ENCODE measurements around the gene BBS4. TPM values are rescaled to one million over a fixed set of nuclear protein-coding genes. Genes with fewer than 3 reads are reported as not detected.
A peak's percentile ranks its signal among the peaks of the same experiment; 100 is the strongest.
"Not testable (repeated sequence)": the region's sequence is repeated elsewhere in the genome, so short reads cannot be mapped to it uniquely, and the experiment has no call there.

The BBS4 gene
- total RNA-seq, 1 donor = 6.7 TPM

GRCh38 chr15:72690938-72691337 lies 4.9 kb downstream of the BBS4 start:
- no peak for DNase-seq (ENCODE audit: low read depth in 2 of 3, low spot score in 2 of 3)

- no peak for DNase-seq (ENCODE audit: low read depth in 2 of 3, low spot score in 2 of 3)
Observed at GRCh38 chr15:72698938-72699337, 12.9 kb downstream of the BBS4 start.

- DNase-seq (ENCODE audit: low read depth in 2 of 3, low spot score in 2 of 3) = no peak
Observed at GRCh38 chr15:72700076-72700475, 14.1 kb downstream of the BBS4 start.

GRCh38 chr15:72706266-72706665 lies 20.3 kb downstream of the BBS4 start:
- DNase-seq (ENCODE audit: low read depth in 2 of 3, low spot score in 2 of 3) = no peak

- not testable (repeated sequence) for DNase-seq (ENCODE audit: low read depth in 2 of 3, low spot score in 2 of 3)
Observed at GRCh38 chr15:72708551-72709303, 22.7 kb downstream of the BBS4 start.

GRCh38 chr15:72722071-72722696 lies 36.2 kb downstream of the BBS4 start:
- peak; percentile 37 to 69 (median 53) for DNase-seq (ENCODE audit: low read depth in 2 of 3, low spot score in 2 of 3)

GRCh38 chr15:72724028-72724427 lies 38.0 kb downstream of the BBS4 start:
- no peak for DNase-seq (ENCODE audit: low read depth in 2 of 3, low spot score in 2 of 3)

GRCh38 chr15:72725446-72725845 lies 39.4 kb downstream of the BBS4 start:
- DNase-seq (ENCODE audit: low read depth in 2 of 3, low spot score in 2 of 3) = no peak

GRCh38 chr15:72725851-72726250 lies 39.8 kb downstream of the BBS4 start:
- not testable (repeated sequence) for DNase-seq (ENCODE audit: low read depth in 2 of 3, low spot score in 2 of 3)

GRCh38 chr15:72727154-72727553 lies 41.1 kb downstream of the BBS4 start:
- DNase-seq (ENCODE audit: low read depth in 2 of 3, low spot score in 2 of 3) = no peak

GRCh38 chr15:72728249-72728648 lies 42.2 kb downstream of the BBS4 start:
- not testable (repeated sequence) for DNase-seq (ENCODE audit: low read depth in 2 of 3, low spot score in 2 of 3)

GRCh38 chr15:72728821-72729220 lies 42.8 kb downstream of the BBS4 start:
- DNase-seq (ENCODE audit: low read depth in 2 of 3, low spot score in 2 of 3) = no peak

GRCh38 chr15:72732086-72732485 lies 46.1 kb downstream of the BBS4 start:
- no peak for DNase-seq (ENCODE audit: low read depth in 2 of 3, low spot score in 2 of 3)

GRCh38 chr15:72732516-72732915 lies 46.5 kb downstream of the BBS4 start:
- DNase-seq (ENCODE audit: low read depth in 2 of 3, low spot score in 2 of 3) = peak in 2 of 3 donors; percentile 18 to 23

- no peak for DNase-seq (ENCODE audit: low read depth in 2 of 3, low spot score in 2 of 3)
Observed at GRCh38 chr15:72733941-72734738, 48.1 kb downstream of the BBS4 start.

- no peak for DNase-seq (ENCODE audit: low read depth in 2 of 3, low spot score in 2 of 3)
Observed at GRCh38 chr15:72735111-72735510, 49.1 kb downstream of the BBS4 start.

- DNase-seq (ENCODE audit: low read depth in 2 of 3, low spot score in 2 of 3) = no peak
Observed at GRCh38 chr15:72737061-72737460, 51.1 kb downstream of the BBS4 start.

GRCh38 chr15:72737723-72738122 lies 51.7 kb downstream of the BBS4 start:
- no peak for DNase-seq (ENCODE audit: low read depth in 2 of 3, low spot score in 2 of 3)

GRCh38 chr15:72740219-72740618 lies 54.2 kb downstream of the BBS4 start:
- DNase-seq (ENCODE audit: low read depth in 2 of 3, low spot score in 2 of 3) = no peak

- DNase-seq (ENCODE audit: low read depth in 2 of 3, low spot score in 2 of 3) = no peak
Observed at GRCh38 chr15:72749700-72750099, 63.7 kb downstream of the BBS4 start.

GRCh38 chr15:72751751-72752455 lies 65.9 kb downstream of the BBS4 start:
- DNase-seq (ENCODE audit: low read depth in 2 of 3, low spot score in 2 of 3) = peak in 2 of 3 donors; percentile 72 to 88

Measured in hematopoietic multipotent progenitor cell (in vitro differentiated cells).